GM23338 (cell line): ENCODE results near the gene WDR74. TPM values are rescaled to one million over a fixed set of nuclear protein-coding genes. Genes with fewer than 3 reads are reported as not detected.

ENCODE experiments used
- ATAC-seq: fragments of 200-7000 bp; cut with Tn5 transposase; 3 replicates; pipeline ENCODE4 v1.9.1; 2020
- DNase-seq: peaks from one replicate; pipeline ENCODE4 v3.0.0-alpha.2; 2015; ENCODE audit warnings: low spot score
- H2AFZ ChIP-seq: fragments of 200-600 bp; sonication (generic); 2 replicates; pipeline ENCODE4 v1.8.0; 2016; ENCODE audit warnings: antibody characterized with exemption, mild to moderate bottlenecking, moderate library complexity
- H3F3A ChIP-seq: fragments of 200-600 bp; sonication (generic); replicated peaks from 2 replicates; pipeline ENCODE4 v1.8.0; 2017; ENCODE audit warnings: antibody characterized with exemption, mixed run types, low read depth
- H3K27ac ChIP-seq: fragments of 200-600 bp; sonication (generic); 2 replicates; pipeline ENCODE4 v1.6.1; 2016; ENCODE audit warnings: low read depth
- H3K27me3 ChIP-seq: fragments of 200-600 bp; sonication (generic); 2 replicates; pipeline ENCODE4 v1.8.0; 2016; ENCODE audit warnings: mild to moderate bottlenecking, mixed run types, moderate library complexity; ENCODE audit not compliant: insufficient read depth
- H3K36me3 ChIP-seq: fragments of 200-600 bp; sonication (generic); 2 replicates; pipeline ENCODE4 v1.8.0; 2016; ENCODE audit warnings: mild to moderate bottlenecking; ENCODE audit not compliant: insufficient read depth
- H3K4me1 ChIP-seq: fragments of 200-600 bp; sonication (generic); 2 replicates; pipeline ENCODE4 v1.8.0; 2016; ENCODE audit warnings: mild to moderate bottlenecking, moderate library complexity; ENCODE audit not compliant: insufficient read depth
- H3K4me2 ChIP-seq: fragments of 200-600 bp; sonication (generic); 2 replicates; pipeline ENCODE4 v1.7.1; 2017; ENCODE audit warnings: mixed run types
- H3K4me3 ChIP-seq: fragments of 200-600 bp; sonication (generic); 2 replicates; pipeline ENCODE4 v1.6.1; 2016; ENCODE audit warnings: mixed run types
- H3K79me2 ChIP-seq: fragments of 200-600 bp; sonication (generic); replicated peaks from 2 replicates; pipeline ENCODE4 v1.8.0; 2017; ENCODE audit warnings: mild to moderate bottlenecking; ENCODE audit not compliant: insufficient read depth
- H3K9me2 ChIP-seq: fragments of 200-600 bp; sonication (generic); 2 replicates; pipeline ENCODE4 v1.8.0; 2017; ENCODE audit not compliant: insufficient read depth
- H4K20me1 ChIP-seq: fragments of 200-600 bp; sonication (generic); replicated peaks from 2 replicates; pipeline ENCODE4 v1.8.0; 2017; ENCODE audit warnings: mild to moderate bottlenecking; ENCODE audit not compliant: insufficient read depth
- H3K27ac Mint-ChIP-seq: 2 replicates; pipeline ENCODE4 v1.8.0; 2020; ENCODE audit warnings: inconsistent platforms, mild to moderate bottlenecking, moderate library complexity, mixed read lengths
- H3K27me3 Mint-ChIP-seq: 3 replicates; pipeline ENCODE4 v1.8.0; 2022; ENCODE audit warnings: low read depth, mild to moderate bottlenecking, moderate library complexity, mixed read lengths, inconsistent platforms; ENCODE audit not compliant: insufficient read depth, poor library complexity
- H3K36me3 Mint-ChIP-seq: 3 replicates; pipeline ENCODE4 v1.8.0; 2021; ENCODE audit warnings: low read depth, mild to moderate bottlenecking, inconsistent platforms, moderate library complexity, mixed read lengths
- H3K4me1 Mint-ChIP-seq: 3 replicates; pipeline ENCODE4 v1.8.0; 2020; ENCODE audit warnings: mild to moderate bottlenecking, inconsistent platforms, mixed read lengths
- H3K4me3 Mint-ChIP-seq: 3 replicates; pipeline ENCODE4 v1.8.0; 2021; ENCODE audit warnings: moderate library complexity, mild to moderate bottlenecking, inconsistent platforms, mixed read lengths
- H3K9me3 Mint-ChIP-seq: 3 replicates; pipeline ENCODE4 v1.8.0; 2020; ENCODE audit warnings: moderate library complexity, mild to moderate bottlenecking, inconsistent platforms, mixed read lengths
- CREB1 ChIP-seq: fragments of 250-450 bp; sonication (Bioruptor Pico); IDR thresholded peaks from 2 replicates; pipeline ENCODE4 v1.5.0; 2020; ENCODE audit warnings: low read depth, mild to moderate bottlenecking, moderate library complexity
- ETS1 ChIP-seq: IDR thresholded peaks from 2 replicates; pipeline ENCODE4 v1.6.1; 2016; ENCODE audit warnings: antibody characterized with exemption
- EZH2 ChIP-seq: fragments of 200-600 bp; sonication (generic); IDR thresholded peaks from one replicate; pipeline ENCODE4 v1.8.0; 2017; ENCODE audit warnings: antibody characterized with exemption, mild to moderate bottlenecking, low read depth; ENCODE audit not compliant: unreplicated experiment
- EZH2phosphoT487 ChIP-seq: fragments of 200-600 bp; sonication (generic); IDR thresholded peaks from one replicate; pipeline ENCODE4 v1.8.1; 2018; ENCODE audit warnings: antibody characterized with exemption; ENCODE audit not compliant: unreplicated experiment
- JUNB ChIP-seq: IDR thresholded peaks from one replicate; pipeline ENCODE4 v1.6.1; 2016; ENCODE audit warnings: antibody characterized with exemption; ENCODE audit not compliant: unreplicated experiment
- NANOG ChIP-seq: IDR thresholded peaks from 2 replicates; pipeline ENCODE4 v1.6.1; 2016; ENCODE audit warnings: antibody characterized with exemption, borderline replicate concordance
- POLR2AphosphoS5 ChIP-seq: IDR thresholded peaks from 2 replicates; pipeline ENCODE4 v1.6.1; 2016; ENCODE audit warnings: antibody characterized with exemption, low read depth
- STAT1 ChIP-seq: IDR thresholded peaks from one replicate; pipeline ENCODE4 v1.6.1; 2016; ENCODE audit warnings: antibody characterized with exemption; ENCODE audit not compliant: unreplicated experiment
- ZNF331 ChIP-seq: fragments of 250-450 bp; sonication (Bioruptor Pico); IDR thresholded peaks from 2 replicates; pipeline ENCODE4 v1.5.0; 2020; ENCODE audit warnings: low read depth, mild to moderate bottlenecking, moderate library complexity
- polyA plus RNA-seq: library from polyadenylated mRNA; unstranded; fragments of >200 nt; fragmentation: Nextera tagmentation; extraction: Ambion mirVana; gene quantifications from 2 replicates; pipeline ENCODE4 v1.2.1, GENCODE V29; 2016
- total RNA-seq: library from RNA; depleted of rRNA; stranded (reverse); fragments of >200 nt; shearing (Covaris generic); gene quantifications from 2 replicates; pipeline ENCODE4 v1.2.3, GENCODE V29; 2014
- TF ChIP-seq, protein P1 (sequence below), 2 experiments: fragments of 200-600 bp in 1 of 2; sonication (generic) in 1 of 2; conservative IDR thresholded peaks; 2 replicates each; pipeline versions ENCODE4 v1.5.1 to v1.6.1; 2016 to 2017; ENCODE audit warnings: antibody characterized with exemption in 2 of 2, low read depth in 2 of 2, mild to moderate bottlenecking in 2 of 2, moderate library complexity in 1 of 2
- TF ChIP-seq, protein P2 (sequence below): IDR thresholded peaks from one replicate; pipeline ENCODE4 v1.6.1; 2018; ENCODE audit warnings: antibody characterized with exemption; ENCODE audit not compliant: unreplicated experiment

Gene WDR74
- total and polyA plus RNA-seq, 2 experiments from 2014 or later, result 94.4 to 136 TPM

DNA sequence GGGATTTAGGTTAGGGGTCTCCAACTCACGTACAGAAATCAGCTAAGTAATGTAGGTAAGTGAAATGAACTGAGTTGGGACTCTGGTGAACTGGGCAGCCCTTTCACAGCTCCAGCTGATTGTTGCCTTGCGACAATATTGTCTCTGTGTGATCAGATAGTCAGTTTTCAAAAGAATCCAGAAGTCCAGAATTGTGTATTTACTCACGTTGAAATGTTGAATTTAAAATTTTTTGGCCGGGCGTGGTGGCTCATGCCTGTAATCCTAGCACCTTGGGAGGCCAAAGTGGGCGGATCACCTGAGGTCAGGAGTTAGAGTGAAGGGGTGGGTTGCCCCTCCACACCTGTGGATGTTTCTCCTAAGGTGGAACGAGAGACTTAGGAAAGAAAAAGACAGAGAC, 18.8 kb upstream of the WDR74 start:
- H3K27ac ChIP-seq, result peak overlapping the region; percentile 94
- no peaks in the 10 kb centered on the region for H3K27me3 ChIP-seq
- peak overlapping the region; percentile 98 for H3K4me3 Mint-ChIP-seq
- H3K9me2 ChIP-seq, result no peaks in the 10 kb centered on the region
- H3K4me1 Mint-ChIP-seq, result peaks cover 55% of the 10 kb centered on the region
- peaks cover 87% of the 10 kb centered on the region for H3K36me3 Mint-ChIP-seq
- H3K9me3 Mint-ChIP-seq, result peaks cover 17% of the 10 kb centered on the region
- H2AFZ ChIP-seq, result no peak overlapping the region
- peaks cover 43% of the 10 kb centered on the region for H4K20me1 ChIP-seq
- peak overlapping the region; percentile 88 for H3K4me2 ChIP-seq
- DNase-seq (no peak), ATAC-seq (no peak)
- H3K4me3 ChIP-seq, result peak overlapping the region; percentile 100
- peaks cover 29% of the 10 kb centered on the region for H3K36me3 ChIP-seq
- peaks cover 97% of the 10 kb centered on the region for H3K79me2 ChIP-seq
- H3K27ac Mint-ChIP-seq, result peak overlapping the region; percentile 100
- H3K4me1 ChIP-seq, result peaks cover 62% of the 10 kb centered on the region
- H3F3A ChIP-seq, result peaks cover 55% of the 10 kb centered on the region
- no peak for TF ChIP-seq STAT1
- TF ChIP-seq, protein P1, sequence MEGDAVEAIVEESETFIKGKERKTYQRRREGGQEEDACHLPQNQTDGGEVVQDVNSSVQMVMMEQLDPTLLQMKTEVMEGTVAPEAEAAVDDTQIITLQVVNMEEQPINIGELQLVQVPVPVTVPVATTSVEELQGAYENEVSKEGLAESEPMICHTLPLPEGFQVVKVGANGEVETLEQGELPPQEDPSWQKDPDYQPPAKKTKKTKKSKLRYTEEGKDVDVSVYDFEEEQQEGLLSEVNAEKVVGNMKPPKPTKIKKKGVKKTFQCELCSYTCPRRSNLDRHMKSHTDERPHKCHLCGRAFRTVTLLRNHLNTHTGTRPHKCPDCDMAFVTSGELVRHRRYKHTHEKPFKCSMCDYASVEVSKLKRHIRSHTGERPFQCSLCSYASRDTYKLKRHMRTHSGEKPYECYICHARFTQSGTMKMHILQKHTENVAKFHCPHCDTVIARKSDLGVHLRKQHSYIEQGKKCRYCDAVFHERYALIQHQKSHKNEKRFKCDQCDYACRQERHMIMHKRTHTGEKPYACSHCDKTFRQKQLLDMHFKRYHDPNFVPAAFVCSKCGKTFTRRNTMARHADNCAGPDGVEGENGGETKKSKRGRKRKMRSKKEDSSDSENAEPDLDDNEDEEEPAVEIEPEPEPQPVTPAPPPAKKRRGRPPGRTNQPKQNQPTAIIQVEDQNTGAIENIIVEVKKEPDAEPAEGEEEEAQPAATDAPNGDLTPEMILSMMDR (conservative IDR thresholded peaks at IDR 0.05; ENCODE audit: low read depth in 2 of 2), result no peak
- H3K27me3 Mint-ChIP-seq, result peaks cover 48% of the 10 kb centered on the region

DNA sequence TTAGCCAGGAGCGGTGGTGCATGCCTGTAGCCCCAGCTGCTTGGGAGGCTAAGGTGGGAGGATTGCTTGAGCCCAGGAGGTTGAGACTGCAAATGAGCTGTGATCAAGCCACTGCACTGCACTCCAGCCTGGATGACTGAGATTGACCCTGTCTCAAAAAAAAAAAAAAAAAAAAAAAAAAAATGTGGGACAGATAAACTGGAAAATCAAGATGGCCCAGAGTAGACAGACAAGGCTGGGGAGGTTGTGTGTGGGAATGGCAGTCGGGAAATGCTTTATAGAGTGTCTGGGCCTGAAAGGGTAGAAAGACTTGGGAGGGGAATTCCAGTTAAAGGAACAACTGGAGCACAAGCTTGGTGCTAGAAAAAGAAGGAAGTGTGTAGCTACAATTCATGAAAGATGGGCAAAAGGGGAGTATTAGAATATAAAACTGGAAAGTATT, 18.2 kb upstream of the WDR74 start:
- Mint-ChIP-seq H3K27ac (peak overlapping the region; percentile 100), H3K4me3 (peak overlapping the region; percentile 98), H3K9me3 (peaks cover 17% of the 10 kb centered on the region), H3K27me3 (peaks cover 54% of the 10 kb centered on the region), H3K36me3 (peaks cover 88% of the 10 kb centered on the region), H3K4me1 (peaks cover 56% of the 10 kb centered on the region)
- Histone ChIP-seq H3K9me2 (no peaks in the 10 kb centered on the region), H3K4me2 (peak overlapping the region; percentile 88), H3K27ac (peak overlapping the region; percentile 94), H3K36me3 (peaks cover 34% of the 10 kb centered on the region), H4K20me1 (peaks cover 39% of the 10 kb centered on the region), H3K27me3 (no peaks in the 10 kb centered on the region), H2AFZ (no peak overlapping the region), H3K79me2 (peaks cover 97% of the 10 kb centered on the region), H3F3A (peaks cover 60% of the 10 kb centered on the region), H3K4me1 (peaks cover 67% of the 10 kb centered on the region), H3K4me3 (peak overlapping the region; percentile 100)
- DNase-seq, result no peak
- ATAC-seq, result no peak
- no peak for TF ChIP-seq CREB1 (CRISPR knock-in tag)
- no peak for TF ChIP-seq JUNB
- TF ChIP-seq EZH2phosphoT487, result no peak
- TF ChIP-seq, protein P2, sequence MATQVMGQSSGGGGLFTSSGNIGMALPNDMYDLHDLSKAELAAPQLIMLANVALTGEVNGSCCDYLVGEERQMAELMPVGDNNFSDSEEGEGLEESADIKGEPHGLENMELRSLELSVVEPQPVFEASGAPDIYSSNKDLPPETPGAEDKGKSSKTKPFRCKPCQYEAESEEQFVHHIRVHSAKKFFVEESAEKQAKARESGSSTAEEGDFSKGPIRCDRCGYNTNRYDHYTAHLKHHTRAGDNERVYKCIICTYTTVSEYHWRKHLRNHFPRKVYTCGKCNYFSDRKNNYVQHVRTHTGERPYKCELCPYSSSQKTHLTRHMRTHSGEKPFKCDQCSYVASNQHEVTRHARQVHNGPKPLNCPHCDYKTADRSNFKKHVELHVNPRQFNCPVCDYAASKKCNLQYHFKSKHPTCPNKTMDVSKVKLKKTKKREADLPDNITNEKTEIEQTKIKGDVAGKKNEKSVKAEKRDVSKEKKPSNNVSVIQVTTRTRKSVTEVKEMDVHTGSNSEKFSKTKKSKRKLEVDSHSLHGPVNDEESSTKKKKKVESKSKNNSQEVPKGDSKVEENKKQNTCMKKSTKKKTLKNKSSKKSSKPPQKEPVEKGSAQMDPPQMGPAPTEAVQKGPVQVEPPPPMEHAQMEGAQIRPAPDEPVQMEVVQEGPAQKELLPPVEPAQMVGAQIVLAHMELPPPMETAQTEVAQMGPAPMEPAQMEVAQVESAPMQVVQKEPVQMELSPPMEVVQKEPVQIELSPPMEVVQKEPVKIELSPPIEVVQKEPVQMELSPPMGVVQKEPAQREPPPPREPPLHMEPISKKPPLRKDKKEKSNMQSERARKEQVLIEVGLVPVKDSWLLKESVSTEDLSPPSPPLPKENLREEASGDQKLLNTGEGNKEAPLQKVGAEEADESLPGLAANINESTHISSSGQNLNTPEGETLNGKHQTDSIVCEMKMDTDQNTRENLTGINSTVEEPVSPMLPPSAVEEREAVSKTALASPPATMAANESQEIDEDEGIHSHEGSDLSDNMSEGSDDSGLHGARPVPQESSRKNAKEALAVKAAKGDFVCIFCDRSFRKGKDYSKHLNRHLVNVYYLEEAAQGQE, result no peak
- no peak for TF ChIP-seq ZNF331 (CRISPR knock-in tag)
- no peak for TF ChIP-seq ETS1
- no peak for TF ChIP-seq STAT1
- TF ChIP-seq, protein P1 (conservative IDR thresholded peaks at IDR 0.05; ENCODE audit: low read depth in 2 of 2), result no peak
- no peak for TF ChIP-seq EZH2
- no peak for TF ChIP-seq POLR2AphosphoS5
- no peak for TF ChIP-seq NANOG
